ENCODE measurements around the gene RABGGTA. TPM values are rescaled to one million over a fixed set of nuclear protein-coding genes. Genes with fewer than 3 reads are reported as not detected.

Gene RABGGTA
- total RNA-seq, 1 donor from 2014 or later = 39.0 TPM

DNA sequence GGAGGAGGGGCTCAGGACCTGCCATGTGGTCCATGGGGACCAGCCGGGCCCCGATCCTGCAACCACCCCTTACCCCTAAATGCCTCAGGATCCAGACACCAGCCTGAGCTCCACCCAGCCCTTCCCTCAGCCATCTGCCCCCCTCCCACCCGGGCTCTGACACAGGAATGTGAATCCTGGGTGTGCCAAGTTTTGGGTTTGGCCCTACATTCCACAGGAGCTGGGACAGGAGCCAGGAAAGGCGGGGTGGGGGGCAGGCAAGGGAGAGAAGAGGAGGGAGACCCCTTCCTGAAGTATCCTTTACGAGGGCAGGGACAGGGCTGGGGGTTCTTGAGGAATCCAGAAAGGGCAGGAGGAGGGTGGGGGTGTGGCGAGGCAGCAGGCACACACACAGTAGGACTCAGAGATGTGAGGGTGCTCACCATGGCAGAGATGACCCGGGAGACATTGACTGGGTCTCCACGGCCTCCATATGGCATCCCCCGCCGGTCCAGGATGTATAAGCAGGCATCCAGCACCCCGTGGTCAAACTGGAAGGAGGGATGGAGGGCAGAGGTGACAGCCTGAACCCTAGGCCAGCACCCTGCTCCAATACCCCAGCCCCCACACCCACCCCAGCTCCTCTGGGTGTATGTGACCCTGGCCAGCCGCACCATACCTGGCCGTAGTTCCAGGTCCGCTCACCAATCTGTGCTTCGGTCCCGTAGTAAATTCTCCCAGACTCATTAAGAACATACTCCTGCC lies 11.9 kb downstream of the RABGGTA start:
- H3K4me3 ChIP-seq (ENCODE audit: low read depth, low read length) = no peak overlapping the region
- TF ChIP-seq, protein P1, sequence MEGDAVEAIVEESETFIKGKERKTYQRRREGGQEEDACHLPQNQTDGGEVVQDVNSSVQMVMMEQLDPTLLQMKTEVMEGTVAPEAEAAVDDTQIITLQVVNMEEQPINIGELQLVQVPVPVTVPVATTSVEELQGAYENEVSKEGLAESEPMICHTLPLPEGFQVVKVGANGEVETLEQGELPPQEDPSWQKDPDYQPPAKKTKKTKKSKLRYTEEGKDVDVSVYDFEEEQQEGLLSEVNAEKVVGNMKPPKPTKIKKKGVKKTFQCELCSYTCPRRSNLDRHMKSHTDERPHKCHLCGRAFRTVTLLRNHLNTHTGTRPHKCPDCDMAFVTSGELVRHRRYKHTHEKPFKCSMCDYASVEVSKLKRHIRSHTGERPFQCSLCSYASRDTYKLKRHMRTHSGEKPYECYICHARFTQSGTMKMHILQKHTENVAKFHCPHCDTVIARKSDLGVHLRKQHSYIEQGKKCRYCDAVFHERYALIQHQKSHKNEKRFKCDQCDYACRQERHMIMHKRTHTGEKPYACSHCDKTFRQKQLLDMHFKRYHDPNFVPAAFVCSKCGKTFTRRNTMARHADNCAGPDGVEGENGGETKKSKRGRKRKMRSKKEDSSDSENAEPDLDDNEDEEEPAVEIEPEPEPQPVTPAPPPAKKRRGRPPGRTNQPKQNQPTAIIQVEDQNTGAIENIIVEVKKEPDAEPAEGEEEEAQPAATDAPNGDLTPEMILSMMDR (conservative IDR thresholded peaks at IDR 0.05; ENCODE audit: low read depth, low read length) = no peak
- DNase-seq (ENCODE audit: low read depth) = no peak

DNA sequence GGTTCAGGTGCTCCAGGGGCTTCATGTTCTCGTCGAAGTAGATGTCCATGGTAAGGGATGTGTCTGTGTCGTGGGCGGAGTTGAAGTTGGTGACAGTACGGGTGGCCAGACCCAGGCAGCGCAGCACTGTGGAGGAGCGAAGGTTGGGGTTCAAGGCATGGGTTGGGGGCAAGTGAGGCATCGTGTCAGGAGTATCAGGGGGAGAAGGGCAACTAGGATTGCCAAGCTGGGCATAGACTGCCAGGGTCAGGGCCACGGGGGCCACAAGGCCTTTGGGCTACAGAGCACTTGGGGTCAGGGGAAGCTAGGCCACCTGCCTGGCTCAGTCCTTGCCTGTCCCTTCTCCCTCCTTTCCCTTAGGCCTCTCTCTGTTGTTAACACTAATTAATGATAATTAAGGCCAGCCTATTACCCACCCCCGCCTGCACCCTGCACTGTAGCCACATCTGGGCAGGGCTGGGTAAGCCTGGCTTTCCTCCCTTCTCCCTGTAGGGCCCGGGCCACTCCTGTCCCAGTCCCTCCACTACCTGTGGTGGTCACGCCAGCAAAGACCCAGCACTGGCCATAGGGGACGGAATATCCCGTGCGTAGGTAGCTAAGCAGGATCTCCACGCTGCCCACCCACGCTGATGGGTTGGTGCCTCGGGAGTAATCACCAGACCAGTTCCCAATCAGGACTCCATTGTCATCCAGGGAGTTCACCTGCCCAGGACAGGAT lies 12.7 kb downstream of the RABGGTA start:
- no peak overlapping the region for H3K4me3 ChIP-seq (ENCODE audit: low read depth, low read length)
- TF ChIP-seq, protein P1 (conservative IDR thresholded peaks at IDR 0.05; ENCODE audit: low read depth, low read length) = no peak
- no peak for DNase-seq (ENCODE audit: low read depth)

DNA sequence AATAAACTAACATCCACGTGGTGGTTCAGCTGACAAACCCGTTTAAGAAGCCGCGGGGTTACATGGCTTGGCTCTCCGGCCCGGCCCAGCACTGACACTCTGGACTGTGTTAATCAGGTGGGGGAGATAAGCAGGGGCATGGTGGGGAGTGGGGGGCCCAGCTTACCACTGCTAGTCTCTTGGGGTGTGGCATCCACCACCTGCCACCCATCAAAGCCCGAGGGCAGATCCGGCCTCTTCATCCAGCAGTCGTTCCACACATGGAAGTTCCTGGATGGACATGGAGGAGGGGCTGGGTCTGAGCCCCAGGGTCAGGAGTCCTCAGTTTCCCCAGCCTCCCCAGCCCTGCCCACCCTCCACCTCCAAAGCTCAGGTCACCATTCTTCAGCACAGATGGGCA lies 13.3 kb downstream of the RABGGTA start:
- TF ChIP-seq, protein P1 (conservative IDR thresholded peaks at IDR 0.05; ENCODE audit: low read depth, low read length) = no peak
- no peak overlapping the region for H3K4me3 ChIP-seq (ENCODE audit: low read depth, low read length)
- no peak for DNase-seq (ENCODE audit: low read depth)

DNA sequence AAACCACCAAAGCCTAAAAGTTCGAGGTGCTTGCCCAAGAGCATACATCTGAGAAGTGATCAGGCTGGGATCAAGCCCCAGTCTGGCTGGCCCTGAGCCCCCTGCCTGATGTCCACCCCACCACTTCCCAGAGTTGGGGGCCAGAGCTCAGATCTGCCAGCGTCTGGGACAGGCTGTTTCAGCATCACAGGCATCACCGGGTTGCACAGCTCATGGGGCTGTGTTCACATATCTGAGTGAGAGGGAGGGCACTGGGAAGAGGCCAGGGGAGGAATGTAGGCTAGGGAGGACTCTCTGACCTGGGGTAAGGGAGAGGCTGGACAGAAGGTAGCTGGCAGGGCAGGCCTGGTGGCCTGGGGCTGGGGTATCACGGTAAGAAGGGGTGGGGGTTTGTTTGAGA lies 14.4 kb downstream of the RABGGTA start:
- TF ChIP-seq, protein P1 (conservative IDR thresholded peaks at IDR 0.05; ENCODE audit: low read depth, low read length) = no peak
- no peak overlapping the region for H3K4me3 ChIP-seq (ENCODE audit: low read depth, low read length)
- no peak for DNase-seq (ENCODE audit: low read depth)

DNA sequence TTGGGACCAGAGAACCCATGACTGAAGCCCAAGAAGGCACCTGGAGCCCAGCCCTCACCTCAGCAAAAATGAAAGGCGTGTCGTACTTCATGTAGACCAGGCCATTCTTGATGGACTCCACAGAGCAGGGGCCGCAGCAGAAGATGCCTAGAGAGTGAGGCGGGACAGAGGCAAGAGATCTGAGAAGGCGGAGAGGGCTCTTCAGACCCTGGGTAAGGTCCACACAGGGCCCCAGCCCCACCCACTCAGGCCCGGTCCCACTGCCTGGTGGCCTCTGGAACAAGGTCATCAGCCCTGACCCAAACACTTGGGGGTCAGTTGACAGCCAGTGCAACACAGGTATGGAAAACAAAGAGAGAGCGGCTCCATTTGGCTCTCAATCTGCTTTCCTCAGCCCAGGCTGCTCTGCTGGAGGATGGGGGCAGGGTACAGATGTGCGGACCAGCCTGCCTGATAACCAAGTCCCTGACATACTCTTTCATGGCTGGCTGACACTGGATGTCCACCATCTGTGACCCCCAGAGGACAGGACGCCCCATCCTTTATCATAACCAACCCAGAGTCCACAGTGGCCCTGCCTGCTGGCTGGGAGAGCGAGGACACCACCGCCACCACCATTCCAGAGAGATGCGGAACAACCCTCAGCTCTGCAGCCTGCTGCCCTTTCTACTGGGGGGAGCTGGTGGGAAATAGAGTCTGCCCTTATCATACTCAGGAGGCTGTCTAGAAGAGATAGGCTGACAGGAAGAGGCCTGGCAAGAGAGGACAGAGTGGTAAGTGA lies 15.3 kb downstream of the RABGGTA start:
- no peak overlapping the region for H3K4me3 ChIP-seq (ENCODE audit: low read depth, low read length)
- no peak for DNase-seq (ENCODE audit: low read depth)
- TF ChIP-seq, protein P1 (conservative IDR thresholded peaks at IDR 0.05; ENCODE audit: low read depth, low read length) = no peak

DNA sequence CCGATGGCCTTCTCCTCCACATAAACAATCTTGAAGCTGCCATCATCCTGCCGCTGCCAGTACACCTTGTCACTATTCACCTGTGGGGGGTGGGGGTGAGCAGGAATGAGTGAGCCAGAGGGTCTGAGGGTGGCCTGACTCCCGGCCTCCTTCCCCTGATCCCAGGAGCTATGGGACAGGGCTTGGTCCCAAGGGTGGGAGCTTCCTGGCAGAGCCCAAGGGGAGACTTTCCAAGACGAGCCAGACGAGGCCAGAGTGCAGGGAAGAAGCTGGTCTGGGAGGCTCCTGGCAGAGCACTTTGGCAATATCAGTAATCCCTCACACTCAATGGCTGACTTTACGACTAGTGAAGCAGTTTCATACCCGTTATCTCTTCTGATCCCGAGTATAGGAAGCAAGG lies 16.0 kb downstream of the RABGGTA start:
- no peak for DNase-seq (ENCODE audit: low read depth)
- TF ChIP-seq, protein P1 (conservative IDR thresholded peaks at IDR 0.05; ENCODE audit: low read depth, low read length) = no peak
- no peak overlapping the region for H3K4me3 ChIP-seq (ENCODE audit: low read depth, low read length)
